Tibial artery (tissue), 4 donors: Measurements from ENCODE around the gene AQP12A.

ENCODE experiments used
- DNase-seq, 2 donors: peaks; one replicate each; pipeline ENCODE4 v3.0.0-alpha.2; 2019
- H3K27ac ChIP-seq, 2 donors: fragments of 200-600 bp; sonication (generic) in 1 of 2; 1 replicate in 1 of 2; 2 replicates in 1 of 2; pipeline ENCODE4 v1.5.1; 2018 to 2019; ENCODE audit warnings: mild to moderate bottlenecking in 1 of 2
- H3K27me3 ChIP-seq, 2 donors: fragments of 200-600 bp; sonication (generic) in 1 of 2; one replicate each; pipeline versions ENCODE4 v1.5.1 to v1.6.0; 2016 to 2019
- H3K36me3 ChIP-seq, 3 donors: fragments of 200-600 bp; sonication (generic) in 2 of 3; one replicate each; pipeline ENCODE4 v1.5.1; 2016 to 2019; ENCODE audit warnings: mild to moderate bottlenecking in 2 of 3
- H3K4me1 ChIP-seq, 4 donors: fragments of 200-600 bp; sonication (generic) in 2 of 4; 1 replicate in 3 of 4; 2 replicates in 1 of 4; pipeline ENCODE4 v1.5.1; 2016 to 2019
- H3K4me3 ChIP-seq, 2 donors: fragments of 200-600 bp; sonication (generic) in 1 of 2; 1 replicate in 1 of 2; 2 replicates in 1 of 2; pipeline ENCODE4 v1.5.1; 2018 to 2019; ENCODE audit warnings: mild to moderate bottlenecking in 2 of 2
- H3K9me3 ChIP-seq, 3 donors: fragments of 200-600 bp; sonication (generic) in 1 of 3; one replicate each; pipeline ENCODE4 v1.5.1; 2016 to 2019
- CTCF ChIP-seq, 2 experiments: fragments of 200-600 bp in 1 of 2; fragments of 450-650 bp in 1 of 2; IDR thresholded peaks; one replicate each; pipeline ENCODE4 v1.5.1; 2017 to 2019; ENCODE audit warnings: antibody characterized with exemption in 2 of 2, mild to moderate bottlenecking in 1 of 2, moderate library complexity in 1 of 2
- intact Hi-C: fragments of 100-400 bp; cut with DNase I; formaldehyde crosslinking; loops from one replicate; pipeline ENCODE4 v1.15.0; 2023; ENCODE audit warnings: low total_unique reads

The AQP12A gene

GRCh38 chr2:240644171-240644651 lies 47.5 kb upstream of the AQP12A start:
- no peak for TF ChIP-seq CTCF (IDR thresholded peaks at IDR 0.05)
- DNase-seq: peak in 1 of 2 donors; percentile 51
- no peak overlapping the region for H3K27ac ChIP-seq
- peaks cover 0 to 75% of the 10 kb centered on the region in 2 donors for H3K27me3 ChIP-seq
- intact Hi-C loops: no loop called here
- H3K4me1 ChIP-seq: no peaks in the 10 kb centered on the region
- H3K4me3 ChIP-seq: no peak overlapping the region
- H3K36me3 ChIP-seq: no peaks in the 10 kb centered on the region
- no peaks in the 10 kb centered on the region for H3K9me3 ChIP-seq

- H3K27ac ChIP-seq: no peak overlapping the region
- no peak overlapping the region for H3K4me3 ChIP-seq
- peaks cover 0 to 75% of the 10 kb centered on the region in 2 donors for H3K27me3 ChIP-seq
- peak in 1 of 2 donors; percentile 58 for DNase-seq
- TF ChIP-seq CTCF (IDR thresholded peaks at IDR 0.05): no peak
- no peaks in the 10 kb centered on the region for H3K9me3 ChIP-seq
- H3K4me1 ChIP-seq: no peaks in the 10 kb centered on the region
- no peaks in the 10 kb centered on the region for H3K36me3 ChIP-seq
- intact Hi-C loops: no loop called here
Observed at GRCh38 chr2:240644859-240645301, 46.8 kb upstream of the AQP12A start.

- Histone ChIP-seq H3K36me3 (no peaks in the 10 kb centered on the region), H3K9me3 (no peaks in the 10 kb centered on the region), H3K27ac (no peak overlapping the region), H3K4me3 (no peak overlapping the region), H3K27me3 (peaks cover 0 to 78% of the 10 kb centered on the region in 2 donors), H3K4me1 (no peaks in the 10 kb centered on the region)
- TF ChIP-seq CTCF (IDR thresholded peaks at IDR 0.05): no peak
- no peak for DNase-seq
- intact Hi-C loops: no loop called here
Observed at GRCh38 chr2:240645346-240645745, 46.3 kb upstream of the AQP12A start.

GRCh38 chr2:240645801-240646175 lies 45.9 kb upstream of the AQP12A start:
- Histone ChIP-seq H3K4me3 (no peak overlapping the region), H3K27ac (no peak overlapping the region), H3K4me1 (no peaks in the 10 kb centered on the region), H3K27me3 (peaks cover 0 to 82% of the 10 kb centered on the region in 2 donors), H3K36me3 (no peaks in the 10 kb centered on the region), H3K9me3 (no peaks in the 10 kb centered on the region)
- no peak for TF ChIP-seq CTCF (IDR thresholded peaks at IDR 0.05)
- DNase-seq: peak in 1 of 2 donors; percentile 42
- intact Hi-C loops: no loop called here

- TF ChIP-seq CTCF (IDR thresholded peaks at IDR 0.05): no peak
- Histone ChIP-seq H3K4me3 (no peak overlapping the region), H3K36me3 (no peaks in the 10 kb centered on the region), H3K9me3 (no peaks in the 10 kb centered on the region), H3K4me1 (no peaks in the 10 kb centered on the region), H3K27me3 (peaks cover 0 to 87% of the 10 kb centered on the region in 2 donors), H3K27ac (no peak overlapping the region)
- peak in 1 of 2 donors; percentile 46 for DNase-seq
- intact Hi-C loops: no loop called here
Observed at GRCh38 chr2:240646176-240646899, 45.3 kb upstream of the AQP12A start.
